Lung (tissue), 12 donors: ENCODE results near the gene SNRNP70. TPM values are rescaled to one million over a fixed set of nuclear protein-coding genes. Genes with fewer than 3 reads are reported as not detected.
A peak's percentile ranks its signal among the peaks of the same experiment; 100 is the strongest.

Experiments
- ATAC-seq: fragments of 200-7000 bp; cut with Tn5 transposase; one replicate; pipeline ENCODE4 v1.9.1; 2020; ENCODE audit warnings: moderate number of reproducible peaks; ENCODE audit not compliant: insufficient read depth, low FRiP score
- DNase-seq, 3 donors: peaks; one replicate each; pipeline ENCODE4 v3.0.0-alpha.2; 2013 to 2017
- H3K27ac ChIP-seq, 2 donors: one replicate each; pipeline ENCODE4 v1.5.1; 2013; ENCODE audit warnings: mild to moderate bottlenecking in 2 of 2, moderate library complexity in 2 of 2, control low read depth in 1 of 2, inconsistent platforms in 1 of 2, low read depth in 1 of 2, low read length in 1 of 2
- H3K27me3 ChIP-seq, 3 donors: one replicate each; pipeline ENCODE4 v1.5.1; 2013; ENCODE audit warnings: low read length in 2 of 3; ENCODE audit not compliant: control insufficient read depth in 3 of 3, insufficient read depth in 3 of 3
- H3K36me3 ChIP-seq, 4 donors: one replicate each; pipeline ENCODE4 v1.5.1; 2013; ENCODE audit warnings: low read length in 4 of 4, mild to moderate bottlenecking in 1 of 4, moderate library complexity in 1 of 4; ENCODE audit not compliant: control insufficient read depth in 4 of 4, insufficient read depth in 4 of 4
- H3K4me1 ChIP-seq, 5 donors: one replicate each; pipeline ENCODE4 v1.5.1; 2013; ENCODE audit warnings: low read length in 5 of 5, mild to moderate bottlenecking in 2 of 5, moderate library complexity in 1 of 5; ENCODE audit not compliant: control insufficient read depth in 5 of 5, insufficient read depth in 5 of 5
- H3K4me3 ChIP-seq: one replicate; pipeline ENCODE4 v1.5.1; 2013; ENCODE audit warnings: mild to moderate bottlenecking, control low read depth, moderate library complexity
- H3K9ac ChIP-seq, 2 donors: one replicate each; pipeline ENCODE4 v1.5.1; 2013; ENCODE audit warnings: low read length in 2 of 2, control low read depth in 1 of 2; ENCODE audit not compliant: insufficient read depth in 1 of 2
- H3K9me3 ChIP-seq, 4 donors: one replicate each; pipeline ENCODE4 v1.5.1; 2013; ENCODE audit warnings: low read length in 3 of 4, mild to moderate bottlenecking in 1 of 4, moderate library complexity in 1 of 4; ENCODE audit not compliant: control insufficient read depth in 4 of 4, insufficient read depth in 3 of 4
- WGBS, 2 donors: extraction: QIAGEN DNeasy Blood & Tissue Kit; methylation state at CpG; one replicate each; pipeline ENCODE4 v1.1.7; 2013; 5-methylcytosine and 5-hydroxymethylcytosine counted together
- polyA plus RNA-seq, 2 donors: library from polyadenylated mRNA; stranded (reverse); fragments of 200-250 nt; gene quantifications; one replicate each; pipeline ENCODE4 v1.2.1, GENCODE V29; 2013
- total RNA-seq, 2 donors: library from RNA; depleted of rRNA in 1 of 2; stranded (reverse); fragments of >200 nt in 1 of 2; gene quantifications; one replicate each; pipeline ENCODE4 v1.2.1, GENCODE V29; 2014 to 2021
- TF ChIP-seq, protein P1 (sequence below): IDR thresholded peaks from 2 replicates; pipeline ENCODE4 v1.5.1; 2012; ENCODE audit warnings: mild to moderate bottlenecking; ENCODE audit errors: control extremely low read depth, extremely low read depth
- donor health status: control.
- donor health status: control.
- donor health status: Bipolar disorder and iron deficiency.
- donor health status: healthy.
- donor health status: DM: yes; HTN: yes; CAD: no.

The SNRNP70 gene
- total and polyA plus RNA-seq, 4 donors = 143 to 251 (median 180) TPM

DNA sequence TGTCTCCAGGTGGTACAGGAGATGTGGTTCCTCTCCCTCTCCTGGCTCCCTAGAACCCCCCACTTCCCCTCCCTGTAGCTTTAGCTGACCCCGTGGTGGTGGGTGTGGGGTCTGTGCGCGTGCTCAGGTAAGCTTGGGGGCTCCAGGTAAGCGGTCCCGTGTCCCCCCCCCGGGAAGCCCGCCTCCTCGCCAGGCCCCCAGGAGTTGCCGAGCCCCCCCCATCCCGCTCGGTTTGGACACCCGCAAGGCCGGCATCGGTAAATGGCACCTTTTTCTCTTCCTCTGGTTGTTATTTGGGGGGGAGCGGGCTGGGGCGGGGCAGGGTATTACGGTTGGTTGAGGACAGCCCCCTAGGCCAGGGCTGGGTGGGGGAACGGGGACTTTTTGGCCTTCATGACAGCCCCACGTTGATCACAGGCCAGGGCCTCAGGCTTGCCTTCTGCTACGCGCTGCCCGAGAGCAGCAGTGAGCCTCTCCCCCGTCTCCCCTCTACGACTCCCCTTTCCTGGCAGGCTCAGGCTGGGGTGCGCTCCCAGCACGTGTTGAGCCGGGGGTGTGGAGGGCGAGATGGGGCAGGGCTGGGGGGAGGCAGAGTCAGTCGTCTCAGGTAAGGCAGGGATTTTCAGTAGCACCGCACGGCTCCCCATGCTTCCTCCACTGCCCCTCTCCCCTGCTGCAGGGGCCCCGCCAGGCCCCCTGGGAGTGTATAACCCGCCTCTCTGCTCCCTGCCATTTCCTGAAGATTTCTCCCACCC lies 18.3 kb downstream of the SNRNP70 start:
- H3K4me1 ChIP-seq = no peaks in the 10 kb centered on the region
- 93 to 94% methylated on average over 31 to 33 of the region's 33 CpGs for WGBS, 2 donors
- peaks cover 27 to 86% (median 54%) of the 10 kb centered on the region in 4 donors for H3K36me3 ChIP-seq
- H3K27me3 ChIP-seq = no peaks in the 10 kb centered on the region
- ATAC-seq (no peak), DNase-seq (no peak)
- no peak overlapping the region for H3K27ac ChIP-seq
- H3K9me3 ChIP-seq = no peaks in the 10 kb centered on the region
- TF ChIP-seq, protein P1, sequence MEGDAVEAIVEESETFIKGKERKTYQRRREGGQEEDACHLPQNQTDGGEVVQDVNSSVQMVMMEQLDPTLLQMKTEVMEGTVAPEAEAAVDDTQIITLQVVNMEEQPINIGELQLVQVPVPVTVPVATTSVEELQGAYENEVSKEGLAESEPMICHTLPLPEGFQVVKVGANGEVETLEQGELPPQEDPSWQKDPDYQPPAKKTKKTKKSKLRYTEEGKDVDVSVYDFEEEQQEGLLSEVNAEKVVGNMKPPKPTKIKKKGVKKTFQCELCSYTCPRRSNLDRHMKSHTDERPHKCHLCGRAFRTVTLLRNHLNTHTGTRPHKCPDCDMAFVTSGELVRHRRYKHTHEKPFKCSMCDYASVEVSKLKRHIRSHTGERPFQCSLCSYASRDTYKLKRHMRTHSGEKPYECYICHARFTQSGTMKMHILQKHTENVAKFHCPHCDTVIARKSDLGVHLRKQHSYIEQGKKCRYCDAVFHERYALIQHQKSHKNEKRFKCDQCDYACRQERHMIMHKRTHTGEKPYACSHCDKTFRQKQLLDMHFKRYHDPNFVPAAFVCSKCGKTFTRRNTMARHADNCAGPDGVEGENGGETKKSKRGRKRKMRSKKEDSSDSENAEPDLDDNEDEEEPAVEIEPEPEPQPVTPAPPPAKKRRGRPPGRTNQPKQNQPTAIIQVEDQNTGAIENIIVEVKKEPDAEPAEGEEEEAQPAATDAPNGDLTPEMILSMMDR = no peak
- H3K4me3 ChIP-seq = no peak overlapping the region
- H3K9ac ChIP-seq = no peak overlapping the region

DNA sequence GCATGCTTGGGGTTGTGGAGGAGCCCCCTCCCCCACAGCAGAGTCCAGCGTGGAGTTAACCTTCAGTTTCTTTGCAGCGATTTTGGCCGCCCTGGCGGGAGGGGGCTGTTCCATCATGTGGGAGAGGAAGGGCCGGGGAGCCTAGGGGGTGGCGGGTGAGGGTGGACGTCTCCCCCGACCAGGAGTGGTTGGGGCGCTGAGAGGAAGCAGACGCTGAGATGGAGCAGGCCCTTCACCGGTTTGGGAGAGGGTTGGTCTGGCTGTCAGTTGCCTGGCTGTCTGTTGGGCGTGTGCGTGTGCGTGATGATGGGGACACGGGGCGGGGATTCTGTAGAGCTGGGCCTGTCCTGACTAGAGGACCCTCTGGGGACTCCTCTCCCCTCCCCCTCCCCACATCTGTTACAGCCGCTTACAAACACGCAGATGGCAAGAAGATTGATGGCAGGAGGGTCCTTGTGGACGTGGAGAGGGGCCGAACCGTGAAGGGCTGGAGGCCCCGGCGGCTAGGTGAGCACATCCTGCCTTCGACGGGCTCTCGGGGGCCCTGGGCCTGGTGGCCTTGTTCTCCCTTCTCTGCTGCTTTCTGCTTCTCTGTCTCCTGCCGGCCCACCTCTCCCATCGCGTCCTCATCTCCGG lies 19.1 kb downstream of the SNRNP70 start:
- DNase-seq = no peak
- WGBS, 2 donors = 86 to 91% methylated on average over 26 to 30 of the region's 30 CpGs
- no peak for ATAC-seq

DNA sequence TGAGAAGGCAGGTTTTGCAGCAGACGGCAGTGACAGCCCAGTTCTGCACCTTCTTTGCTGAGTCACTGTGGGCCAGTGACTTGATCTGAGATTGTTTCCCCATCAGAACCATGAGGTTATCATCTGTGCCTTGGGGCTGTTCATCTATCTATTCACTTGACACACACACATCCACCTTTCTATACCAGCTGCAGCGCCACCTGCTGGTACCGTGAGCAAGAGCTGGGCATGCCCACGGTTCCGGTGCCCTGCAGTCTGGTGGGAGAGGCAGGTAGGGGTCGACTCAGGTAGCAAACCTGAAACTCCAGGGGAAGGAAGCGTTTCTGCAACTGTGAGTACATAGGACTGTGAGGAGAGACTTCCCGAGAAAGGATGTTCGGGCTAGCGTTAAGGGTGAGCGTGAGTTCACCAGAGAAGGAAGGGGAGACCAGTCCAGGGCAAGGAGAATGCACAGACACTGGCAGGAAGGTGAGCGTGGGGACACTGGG lies 21.4 kb downstream of the SNRNP70 start:
- H3K4me3 ChIP-seq = no peak overlapping the region
- H3K27me3 ChIP-seq = no peaks in the 10 kb centered on the region
- no peaks in the 10 kb centered on the region for H3K4me1 ChIP-seq
- no peak overlapping the region for H3K9ac ChIP-seq
- 69 to 70% methylated on average over 12 of the region's 12 CpGs for WGBS, 2 donors
- no peak overlapping the region for H3K27ac ChIP-seq
- H3K9me3 ChIP-seq = no peaks in the 10 kb centered on the region
- H3K36me3 ChIP-seq = peaks cover 17 to 68% (median 32%) of the 10 kb centered on the region in 4 donors
- no peak for ATAC-seq
- no peak for DNase-seq
- TF ChIP-seq, protein P1 = peak; percentile 20

More for the DNA sequence above, 19.1 kb downstream of the SNRNP70 start:
- Histone ChIP-seq H3K27ac (no peak overlapping the region), H3K4me3 (no peak overlapping the region), H3K4me1 (no peaks in the 10 kb centered on the region), H3K36me3 (peaks cover 24 to 84% (median 48%) of the 10 kb centered on the region in 4 donors), H3K9ac (no peak overlapping the region), H3K9me3 (no peaks in the 10 kb centered on the region), H3K27me3 (no peaks in the 10 kb centered on the region)
- TF ChIP-seq, protein P1 = no peak
